ENCODE measurements around the gene EZR.

EZR gene

DNA sequence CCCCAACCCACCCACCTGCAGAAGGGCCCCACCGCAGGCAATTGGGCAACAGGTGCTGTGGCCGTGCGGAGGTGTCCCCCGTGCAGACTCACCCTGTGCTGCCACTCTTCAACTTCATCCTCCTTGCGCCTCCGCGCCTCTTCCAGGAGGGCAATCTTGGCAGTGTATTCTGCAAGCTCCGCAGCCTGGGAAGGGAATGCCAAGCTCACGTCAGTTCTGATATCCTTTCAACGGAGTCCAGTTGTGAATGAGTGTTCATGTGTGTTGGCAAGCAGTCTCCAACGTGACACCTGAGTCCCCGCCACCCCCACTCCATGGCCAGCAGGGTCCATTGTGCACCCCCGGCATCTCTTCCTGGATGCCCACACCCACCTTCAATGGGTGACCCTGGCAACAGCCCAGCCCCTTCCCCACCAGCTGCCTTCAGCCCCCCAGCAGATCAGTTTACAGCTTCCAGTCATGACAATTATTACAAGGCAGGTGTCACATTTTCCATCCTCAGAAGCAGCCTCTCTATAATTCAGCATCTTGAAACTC is 49.9 kb downstream of the EZR start:
- Histone ChIP-seq H3K4me3 (no peak overlapping the region), H3K9ac (ENCODE audit: insufficient read length) (no peak overlapping the region), H3K9me3 (ENCODE audit: low read depth, low read length) (no peaks in the 10 kb centered on the region), H3K27ac (no peak overlapping the region), H3K36me3 (ENCODE audit: insufficient read depth, low read length) (peaks cover 92% of the 10 kb centered on the region)
- DNase-seq (ENCODE audit: low read depth, low spot score) = no peak
- TF ChIP-seq FOXP2 (optimal IDR thresholded peaks at IDR 0.05; ENCODE audit: control extremely low read depth, extremely low read length, insufficient read depth) = no peak
- no peak for TF ChIP-seq EZH2 (IDR thresholded peaks at IDR 0.05)
- no peak for TF ChIP-seq POLR2AphosphoS5 (IDR thresholded peaks at IDR 0.05; ENCODE audit: borderline replicate concordance, low read depth, low read length)

DNA sequence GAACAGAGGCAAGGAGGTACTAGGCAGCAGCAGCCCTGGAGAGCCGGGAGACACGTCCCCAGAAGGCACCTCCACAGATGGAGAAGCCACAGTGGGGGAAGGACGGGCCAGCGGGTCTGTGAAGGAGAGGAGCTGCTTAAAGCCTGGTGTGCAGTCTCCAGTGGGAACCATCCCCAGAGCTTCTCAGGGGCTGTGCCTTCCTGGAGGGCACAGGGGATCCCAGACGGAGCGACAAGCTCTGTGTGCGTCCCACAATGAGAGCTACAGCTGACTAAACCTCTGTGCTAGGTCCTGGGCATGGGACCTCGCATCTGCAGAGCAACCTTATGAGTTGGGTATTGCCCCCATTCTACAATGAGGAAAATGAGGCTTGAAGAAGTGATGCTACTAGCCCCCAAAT is 50.7 kb downstream of the EZR start:
- Histone ChIP-seq H3K36me3 (ENCODE audit: insufficient read depth, low read length) (peaks cover 83% of the 10 kb centered on the region), H3K9ac (ENCODE audit: insufficient read length) (no peak overlapping the region)
- TF ChIP-seq POLR2AphosphoS5 (IDR thresholded peaks at IDR 0.05; ENCODE audit: borderline replicate concordance, low read depth, low read length) (no peak), FOXP2 (optimal IDR thresholded peaks at IDR 0.05; ENCODE audit: control extremely low read depth, extremely low read length, insufficient read depth) (no peak), EZH2 (IDR thresholded peaks at IDR 0.05) (no peak)

GRCh38 chr6:158767709-158768108 is 51.5 kb downstream of the EZR start:
- Histone ChIP-seq H3K9me3 (ENCODE audit: low read depth, low read length) (no peaks in the 10 kb centered on the region), H3K4me3 (no peak overlapping the region), H3K36me3 (ENCODE audit: insufficient read depth, low read length) (peaks cover 76% of the 10 kb centered on the region), H3K9ac (ENCODE audit: insufficient read length) (no peak overlapping the region), H3K27ac (no peak overlapping the region)
- TF ChIP-seq EZH2 (IDR thresholded peaks at IDR 0.05) = no peak
- TF ChIP-seq FOXP2 (optimal IDR thresholded peaks at IDR 0.05; ENCODE audit: control extremely low read depth, extremely low read length, insufficient read depth) = no peak
- no peak for TF ChIP-seq POLR2AphosphoS5 (IDR thresholded peaks at IDR 0.05; ENCODE audit: borderline replicate concordance, low read depth, low read length)
- no peak for DNase-seq (ENCODE audit: low read depth, low spot score)

More for the DNA sequence above, 50.7 kb downstream of the EZR start:
- H3K4me3 ChIP-seq = no peak overlapping the region
- no peak for DNase-seq (ENCODE audit: low read depth, low spot score)
- no peak overlapping the region for H3K27ac ChIP-seq
- H3K9me3 ChIP-seq (ENCODE audit: low read depth, low read length) = no peaks in the 10 kb centered on the region

DNA sequence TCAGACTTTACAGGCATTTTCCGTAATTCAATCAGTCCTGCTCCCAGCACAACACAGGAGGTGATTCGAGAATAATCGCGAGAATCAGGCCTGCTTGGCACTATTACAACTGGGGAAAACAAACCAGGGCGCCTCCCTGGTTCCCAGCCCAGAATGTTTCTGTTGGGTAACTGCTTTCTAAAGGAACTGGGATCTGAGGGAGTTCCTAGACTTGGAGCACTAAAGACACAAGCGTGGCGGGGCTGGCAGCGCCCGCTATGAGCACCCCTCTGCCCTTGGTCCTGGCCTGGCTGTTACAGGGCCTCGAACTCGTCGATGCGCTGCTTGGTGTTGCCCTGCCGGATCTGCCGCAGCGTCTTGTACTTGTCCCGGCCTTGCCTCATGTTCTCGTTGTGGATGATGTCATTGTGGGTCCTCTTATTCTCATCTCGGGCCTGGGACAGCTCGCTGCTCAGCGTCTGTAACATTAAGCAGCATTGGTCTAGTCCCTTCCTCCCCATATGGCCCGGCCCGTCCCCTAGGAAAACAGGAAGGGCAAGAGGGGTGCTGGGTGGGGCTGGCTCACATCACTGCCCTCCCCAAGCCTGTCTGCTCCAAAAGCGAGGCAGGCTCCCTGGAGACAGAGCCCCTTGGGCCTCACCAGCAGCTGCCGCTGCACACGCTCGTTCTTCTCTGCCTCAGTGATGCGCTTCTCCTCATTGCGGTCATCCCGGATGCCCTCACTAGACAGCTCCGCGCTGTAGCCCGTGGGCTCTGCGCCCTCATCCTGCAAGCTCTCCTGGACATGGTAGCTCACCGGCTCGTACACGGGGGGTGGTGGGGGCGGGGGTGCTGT is 52.3 kb downstream of the EZR start:
- no peak overlapping the region for H3K4me3 ChIP-seq
- no peak overlapping the region for H3K27ac ChIP-seq
- DNase-seq (ENCODE audit: low read depth, low spot score) = no peak
- H3K9me3 ChIP-seq (ENCODE audit: low read depth, low read length) = no peaks in the 10 kb centered on the region
- TF ChIP-seq FOXP2 (optimal IDR thresholded peaks at IDR 0.05; ENCODE audit: control extremely low read depth, extremely low read length, insufficient read depth) (no peak), POLR2AphosphoS5 (IDR thresholded peaks at IDR 0.05; ENCODE audit: borderline replicate concordance, low read depth, low read length) (no peak), EZH2 (IDR thresholded peaks at IDR 0.05) (no peak)
- no peak overlapping the region for H3K9ac ChIP-seq (ENCODE audit: insufficient read length)
- peaks cover 67% of the 10 kb centered on the region for H3K36me3 ChIP-seq (ENCODE audit: insufficient read depth, low read length)

DNA sequence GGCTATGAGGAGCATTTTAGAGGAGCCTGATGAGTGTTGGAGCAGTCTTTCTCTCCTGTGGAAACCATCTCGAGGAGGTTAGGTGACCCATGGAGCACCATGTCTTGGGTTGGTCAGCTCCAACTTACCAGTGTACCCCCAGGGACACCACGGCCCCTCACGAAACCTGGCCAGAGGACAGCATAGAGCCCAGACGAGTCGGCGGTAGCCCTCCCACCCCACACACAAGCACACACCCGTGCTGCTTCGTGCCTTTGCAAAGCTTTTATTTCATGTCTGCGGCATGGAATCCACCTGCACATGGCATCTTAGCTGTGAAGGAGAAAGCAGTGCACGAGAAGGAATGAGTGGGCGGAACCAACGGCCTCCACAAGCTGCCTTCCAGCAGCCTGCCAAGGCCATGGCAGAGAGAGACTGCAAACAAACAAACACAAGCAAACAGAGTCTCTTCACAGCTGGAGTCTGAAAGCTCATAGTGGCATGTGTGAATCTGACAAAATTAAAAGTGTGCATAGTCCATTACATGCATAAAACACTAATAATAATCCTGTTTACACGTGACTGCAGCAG is 53.6 kb downstream of the EZR start:
- H3K27ac ChIP-seq = no peak overlapping the region
- TF ChIP-seq FOXP2 (optimal IDR thresholded peaks at IDR 0.05; ENCODE audit: control extremely low read depth, extremely low read length, insufficient read depth) (no peak), EZH2 (IDR thresholded peaks at IDR 0.05) (no peak), POLR2AphosphoS5 (IDR thresholded peaks at IDR 0.05; ENCODE audit: borderline replicate concordance, low read depth, low read length) (no peak)
- peaks cover 55% of the 10 kb centered on the region for H3K36me3 ChIP-seq (ENCODE audit: insufficient read depth, low read length)
- no peak overlapping the region for H3K9ac ChIP-seq (ENCODE audit: insufficient read length)
- H3K9me3 ChIP-seq (ENCODE audit: low read depth, low read length) = no peaks in the 10 kb centered on the region
- H3K4me3 ChIP-seq = no peak overlapping the region
- no peak for DNase-seq (ENCODE audit: low read depth, low spot score)

- no peak overlapping the region for H3K27ac ChIP-seq
- H3K4me3 ChIP-seq = no peak overlapping the region
- TF ChIP-seq EZH2 (IDR thresholded peaks at IDR 0.05) (no peak), FOXP2 (optimal IDR thresholded peaks at IDR 0.05; ENCODE audit: control extremely low read depth, extremely low read length, insufficient read depth) (no peak), POLR2AphosphoS5 (IDR thresholded peaks at IDR 0.05; ENCODE audit: borderline replicate concordance, low read depth, low read length) (no peak)
- no peak for DNase-seq (ENCODE audit: low read depth, low spot score)
- peaks cover 48% of the 10 kb centered on the region for H3K36me3 ChIP-seq (ENCODE audit: insufficient read depth, low read length)
- H3K9ac ChIP-seq (ENCODE audit: insufficient read length) = no peak overlapping the region
- H3K9me3 ChIP-seq (ENCODE audit: low read depth, low read length) = no peaks in the 10 kb centered on the region
These were observed 54.2 kb downstream of the EZR start for GRCh38 chr6:158764926-158765325.

DNA sequence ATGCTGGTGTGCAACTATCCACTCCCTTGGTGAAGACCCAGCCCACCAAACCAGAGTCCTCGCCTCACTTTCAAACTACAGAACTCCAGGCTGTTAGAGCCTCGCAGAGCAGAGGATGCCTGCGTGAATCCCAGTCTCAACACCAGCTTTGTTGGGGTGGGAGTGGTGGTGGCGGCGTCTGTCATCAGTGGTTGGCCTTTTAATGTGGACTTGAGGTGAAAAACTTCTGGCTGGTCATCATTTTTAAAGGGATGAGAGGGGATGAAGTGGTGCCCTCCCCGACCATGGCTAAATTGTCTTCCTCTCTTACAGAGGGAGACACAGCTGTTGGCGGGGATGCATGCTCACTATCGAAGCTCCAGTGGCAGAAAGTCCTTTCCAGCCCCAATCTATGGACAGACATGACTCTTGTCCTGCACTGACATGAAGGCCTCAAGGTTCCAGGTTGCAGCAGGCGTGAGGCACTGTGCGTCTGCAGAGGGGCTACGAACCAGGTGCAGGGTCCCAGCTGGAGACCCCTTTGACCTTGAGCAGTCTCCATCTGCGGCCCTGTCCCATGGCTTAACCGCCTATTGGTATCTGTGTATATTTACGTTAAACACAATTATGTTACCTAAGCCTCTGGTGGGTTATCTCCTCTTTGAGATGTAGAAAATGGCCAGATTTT is 54.9 kb downstream of the EZR start:
- Histone ChIP-seq H3K27ac (no peak overlapping the region), H3K9ac (ENCODE audit: insufficient read length) (no peak overlapping the region), H3K36me3 (ENCODE audit: insufficient read depth, low read length) (peaks cover 42% of the 10 kb centered on the region), H3K9me3 (ENCODE audit: low read depth, low read length) (no peaks in the 10 kb centered on the region), H3K4me3 (no peak overlapping the region)
- no peak for DNase-seq (ENCODE audit: low read depth, low spot score)
- no peak for TF ChIP-seq EZH2 (IDR thresholded peaks at IDR 0.05)
- TF ChIP-seq POLR2AphosphoS5 (IDR thresholded peaks at IDR 0.05; ENCODE audit: borderline replicate concordance, low read depth, low read length) = no peak; the same call in 1 of the 2 replicates
- TF ChIP-seq FOXP2 (optimal IDR thresholded peaks at IDR 0.05; ENCODE audit: control extremely low read depth, extremely low read length, insufficient read depth) = no peak

Measured in SK-N-MC (cell line).